ENCODE data around the gene PHF2.

The PHF2 gene

DNA sequence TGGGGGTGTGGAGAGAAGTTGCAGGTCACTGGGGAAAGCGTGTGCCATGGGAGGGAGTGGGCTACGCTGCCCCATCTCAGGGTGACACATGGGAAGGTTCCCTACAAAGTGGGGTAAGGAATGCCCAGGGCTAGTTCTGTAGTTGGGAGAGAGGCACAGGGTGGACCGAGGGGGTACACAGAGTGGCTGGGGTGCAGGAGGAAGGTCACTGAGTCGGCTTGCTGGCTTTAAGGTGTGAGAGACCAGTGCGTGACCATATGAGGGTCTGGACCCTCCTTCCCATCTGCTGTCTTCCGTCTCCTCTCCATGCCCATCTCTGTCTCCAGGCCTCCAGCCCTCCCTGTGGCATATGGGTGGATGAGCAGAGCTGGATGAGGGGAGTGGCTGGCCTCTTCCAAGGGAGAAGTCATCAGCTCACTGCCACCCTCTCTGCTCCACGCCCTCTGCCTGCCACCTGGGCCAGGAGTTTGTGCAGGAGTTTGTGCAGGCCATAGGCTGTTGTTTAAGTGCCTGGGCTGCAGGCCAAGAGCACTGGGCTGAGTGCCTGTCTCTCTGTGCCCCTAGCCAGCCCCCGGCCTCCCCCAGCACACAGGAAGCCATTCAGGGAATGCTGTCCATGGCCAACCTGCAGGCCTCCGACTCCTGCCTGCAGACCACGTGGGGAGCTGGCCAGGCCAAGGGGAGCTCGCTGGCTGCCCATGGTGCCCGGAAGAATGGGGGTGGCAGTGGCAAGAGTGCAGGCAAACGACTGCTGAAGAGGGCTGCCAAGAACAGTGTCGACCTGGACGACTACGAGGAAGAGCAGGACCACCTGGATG lies 96.8 kb downstream of the PHF2 start:
- DNase-seq (ENCODE audit: low read depth, low spot score): no peak
- H3K27ac ChIP-seq: no peak overlapping the region

DNA sequence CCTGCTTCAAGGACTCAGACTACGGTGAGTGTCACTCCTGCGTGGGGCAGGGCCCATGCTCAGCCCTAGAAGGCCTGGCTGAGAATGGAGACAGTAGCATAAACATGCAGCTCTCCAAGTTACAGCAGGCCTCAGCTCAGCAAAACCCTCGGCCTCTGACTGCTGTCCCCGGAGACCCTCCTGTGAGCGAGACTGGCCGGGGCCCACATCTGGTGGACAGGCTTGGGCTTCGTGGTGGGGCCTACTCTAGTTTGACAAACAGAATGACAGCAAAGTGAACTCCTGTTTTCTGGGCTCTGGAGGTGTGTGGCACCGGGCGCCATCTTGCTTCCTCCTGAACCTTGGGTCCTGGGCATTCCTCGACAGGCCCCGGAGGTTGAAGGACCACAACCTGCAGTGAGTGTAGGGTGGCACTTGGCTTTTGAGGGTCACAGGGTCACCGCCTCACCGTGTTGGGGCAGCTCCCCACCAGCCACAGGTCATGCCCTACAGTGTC lies 97.5 kb downstream of the PHF2 start:
- H3K27ac ChIP-seq: no peak overlapping the region
- DNase-seq (ENCODE audit: low read depth, low spot score): no peak

DNA sequence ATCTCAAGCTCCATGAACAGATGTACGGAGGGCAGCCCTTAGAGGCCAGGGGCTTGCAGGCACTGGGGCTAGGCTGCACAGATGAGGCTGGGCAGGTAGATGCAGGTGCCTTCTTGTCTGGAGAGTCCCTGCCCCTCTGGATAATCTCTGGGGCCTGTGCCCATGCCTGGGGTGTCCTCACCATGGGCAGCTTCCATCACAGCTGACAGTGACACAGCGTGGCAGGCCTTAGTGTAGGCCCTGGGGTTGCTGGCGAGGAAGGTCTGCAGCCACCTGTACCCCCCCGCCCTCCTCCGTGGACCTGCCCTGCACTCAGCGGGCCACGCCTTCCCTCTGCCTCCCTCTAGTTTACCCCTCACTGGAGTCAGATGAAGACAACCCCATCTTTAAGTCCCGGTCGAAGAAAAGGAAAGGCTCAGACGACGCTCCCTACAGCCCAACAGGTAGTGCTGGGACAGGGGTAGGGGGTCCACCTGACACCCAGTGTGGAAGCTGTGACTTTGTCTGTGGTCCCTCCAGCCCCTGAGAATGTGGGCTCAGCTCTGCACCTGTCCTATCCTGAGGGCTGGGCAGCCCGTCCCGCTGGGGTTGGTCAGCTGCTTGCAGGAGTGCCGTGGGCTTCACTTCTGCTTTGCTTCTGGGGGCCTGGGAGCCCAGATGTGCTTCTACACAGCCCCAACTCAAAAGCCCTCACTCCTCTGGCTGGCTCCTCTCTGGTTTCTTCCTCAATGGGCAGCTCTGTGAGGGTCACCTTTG lies 98.4 kb downstream of the PHF2 start:
- no peak for DNase-seq (ENCODE audit: low read depth, low spot score)
- H3K27ac ChIP-seq: no peak overlapping the region

- H3K27ac ChIP-seq: no peak overlapping the region
- DNase-seq (ENCODE audit: low read depth, low spot score): no peak
Observed at GRCh38 chr9:93675336-93676150, 99.2 kb downstream of the PHF2 start.

DNA sequence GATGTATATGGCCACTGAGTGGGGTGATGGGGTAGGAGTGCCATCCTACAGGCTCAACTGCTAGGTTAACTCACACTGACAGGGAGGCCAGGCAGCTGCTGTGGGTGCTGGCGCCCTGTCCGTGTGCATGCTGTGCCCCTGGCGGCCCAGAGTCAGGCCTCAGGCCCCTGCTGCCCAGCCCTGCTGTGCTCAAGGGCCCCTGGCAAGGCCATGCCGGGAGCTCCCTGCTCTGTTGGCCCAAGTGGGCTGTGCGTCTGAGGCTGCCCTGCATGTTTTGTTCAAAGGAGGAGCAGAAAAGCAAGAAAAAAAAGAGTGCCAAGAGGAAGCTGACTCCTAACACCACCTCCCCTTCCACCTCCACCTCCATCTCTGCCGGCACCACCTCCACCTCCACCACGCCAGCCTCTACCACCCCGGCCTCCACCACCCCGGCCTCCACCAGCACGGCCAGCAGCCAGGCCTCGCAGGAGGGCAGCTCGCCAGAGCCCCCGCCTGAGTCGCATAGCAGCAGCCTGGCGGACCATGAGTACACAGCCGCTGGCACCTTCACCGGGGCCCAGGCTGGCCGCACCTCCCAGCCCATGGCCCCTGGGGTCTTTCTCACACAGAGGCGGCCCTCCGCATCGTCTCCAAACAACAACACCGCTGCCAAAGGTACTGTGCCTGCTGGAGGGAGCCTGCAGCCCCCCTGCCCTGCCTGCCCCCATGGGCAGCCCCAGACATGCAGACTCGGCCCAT lies 100.1 kb downstream of the PHF2 start:
- no peak overlapping the region for H3K27ac ChIP-seq
- no peak for DNase-seq (ENCODE audit: low read depth, low spot score)

DNA sequence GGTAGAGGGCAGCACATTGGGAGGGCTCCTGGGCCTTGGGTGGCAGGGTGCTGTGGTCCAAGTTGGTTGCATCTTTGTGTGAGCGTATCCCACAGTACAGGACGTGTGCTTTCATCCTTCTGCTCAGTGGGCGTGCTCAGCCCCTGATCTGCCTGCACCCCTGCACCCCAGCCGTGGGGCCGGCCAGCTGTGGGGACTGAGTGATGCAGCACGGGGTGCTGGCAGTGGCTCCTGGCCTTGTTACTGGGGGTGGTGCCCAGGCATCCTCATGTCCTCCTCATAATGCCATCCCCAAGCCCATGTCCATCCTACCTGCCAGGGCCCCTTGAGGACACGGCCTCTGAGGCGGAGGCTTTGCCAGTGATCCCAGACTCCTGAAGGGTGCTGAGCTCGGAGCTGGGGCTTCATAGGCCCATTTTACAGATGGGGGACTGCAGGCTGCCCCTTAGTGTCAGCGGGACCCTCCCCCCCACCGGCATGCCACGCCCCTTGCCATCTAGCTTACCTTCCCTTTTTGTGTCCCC lies 100.7 kb downstream of the PHF2 start:
- DNase-seq (ENCODE audit: low read depth, low spot score): no peak
- no peak overlapping the region for H3K27ac ChIP-seq

- no peak for DNase-seq (ENCODE audit: low read depth, low spot score)
Observed at GRCh38 chr9:93677641-93678136, 101.3 kb downstream of the PHF2 start.

DNA sequence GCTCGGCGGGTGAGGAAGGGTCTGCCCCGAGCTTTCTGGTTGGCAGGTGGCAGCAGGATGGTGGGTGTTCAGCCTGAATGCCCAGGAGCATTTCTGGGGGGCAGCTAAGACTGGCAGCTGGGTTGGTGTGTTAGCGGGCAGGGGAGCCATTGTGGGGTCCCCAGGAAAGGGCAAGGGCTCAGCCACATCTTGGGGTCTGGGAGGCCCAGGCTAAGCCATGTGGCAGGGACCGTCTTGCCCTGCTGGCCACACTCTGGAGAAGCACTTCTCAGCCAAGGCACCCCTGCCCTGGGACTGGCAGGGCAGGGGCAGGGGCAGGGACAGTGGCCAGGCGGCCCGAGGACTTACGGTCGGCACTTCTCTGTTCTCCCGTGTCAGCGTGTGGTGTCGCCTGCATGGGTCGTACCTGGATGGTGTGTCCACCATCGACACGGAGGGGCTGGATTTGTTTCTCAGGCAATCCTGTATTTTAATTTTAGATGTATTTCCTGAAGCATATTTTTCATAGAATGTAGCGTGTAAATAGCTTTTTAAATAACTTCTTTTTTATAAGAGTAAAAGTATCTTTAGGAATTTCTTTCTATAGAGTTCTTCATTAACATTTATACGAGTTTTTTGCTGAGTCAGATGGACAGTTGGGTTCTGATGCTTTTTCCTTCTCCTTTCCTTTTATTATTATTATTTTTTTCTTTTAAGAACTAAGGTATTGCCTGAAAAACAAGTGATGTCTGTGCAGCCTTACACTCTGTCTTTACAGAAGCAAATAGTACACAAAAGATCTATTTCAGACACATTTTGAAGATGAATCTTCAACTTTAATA lies 102.0 kb downstream of the PHF2 start:
- no peak for DNase-seq (ENCODE audit: low read depth, low spot score)
- no peak overlapping the region for H3K27ac ChIP-seq

More at GRCh38 chr9:93677641-93678136, 101.3 kb downstream of the PHF2 start:
- H3K27ac ChIP-seq: no peak overlapping the region

- DNase-seq (ENCODE audit: low read depth, low spot score): no peak
- H3K27ac ChIP-seq: no peak overlapping the region
Observed at GRCh38 chr9:93679536-93680442, 103.4 kb downstream of the PHF2 start.

GRCh38 chr9:93680443-93681268 lies 104.3 kb downstream of the PHF2 start:
- no peak for DNase-seq (ENCODE audit: low read depth, low spot score)
- H3K27ac ChIP-seq: no peak overlapping the region

DNA sequence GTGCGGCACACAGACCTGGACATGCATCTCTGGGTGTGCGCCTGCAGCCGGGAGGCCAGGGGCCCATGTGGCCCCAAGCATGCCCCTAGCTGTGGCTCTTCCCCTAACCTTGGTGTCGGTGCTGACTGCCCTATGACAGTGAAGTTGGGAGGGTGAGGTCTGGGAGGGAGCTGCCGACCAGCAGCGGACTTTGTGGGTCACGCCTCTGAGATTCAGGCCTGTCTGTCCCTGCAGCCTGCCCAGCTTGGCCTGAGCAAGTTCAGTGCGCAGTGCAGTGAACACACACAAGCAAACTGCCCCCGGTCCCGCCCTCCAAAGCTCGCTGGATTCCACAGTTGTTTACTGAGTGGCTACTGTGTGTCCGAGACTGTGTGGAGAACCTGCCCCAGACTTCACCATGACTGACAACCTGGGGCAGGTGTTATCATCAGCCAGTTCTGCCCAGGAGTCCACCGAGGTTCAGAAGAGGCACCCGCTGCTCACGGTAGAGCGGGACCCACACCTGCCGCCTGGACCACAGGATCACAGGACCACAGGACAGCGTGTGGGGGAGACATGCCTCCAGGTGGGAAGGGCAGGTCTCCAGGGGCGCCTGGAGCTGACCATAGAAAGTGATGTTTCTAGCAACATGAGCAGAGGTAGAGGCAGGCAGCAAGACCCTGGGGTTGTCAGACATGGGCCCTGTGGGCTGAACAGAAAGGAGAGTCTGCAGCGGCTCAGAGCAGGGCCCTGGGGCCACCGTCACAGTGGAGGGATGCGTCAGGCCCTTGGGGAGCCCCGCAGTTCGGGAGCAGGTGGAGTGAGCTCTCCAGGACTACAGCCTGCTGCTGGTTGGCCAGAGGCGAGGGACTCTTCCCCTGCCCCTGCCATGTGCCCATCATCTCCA lies 105.1 kb downstream of the PHF2 start:
- DNase-seq (ENCODE audit: low read depth, low spot score): no peak
- no peak overlapping the region for H3K27ac ChIP-seq

DNA sequence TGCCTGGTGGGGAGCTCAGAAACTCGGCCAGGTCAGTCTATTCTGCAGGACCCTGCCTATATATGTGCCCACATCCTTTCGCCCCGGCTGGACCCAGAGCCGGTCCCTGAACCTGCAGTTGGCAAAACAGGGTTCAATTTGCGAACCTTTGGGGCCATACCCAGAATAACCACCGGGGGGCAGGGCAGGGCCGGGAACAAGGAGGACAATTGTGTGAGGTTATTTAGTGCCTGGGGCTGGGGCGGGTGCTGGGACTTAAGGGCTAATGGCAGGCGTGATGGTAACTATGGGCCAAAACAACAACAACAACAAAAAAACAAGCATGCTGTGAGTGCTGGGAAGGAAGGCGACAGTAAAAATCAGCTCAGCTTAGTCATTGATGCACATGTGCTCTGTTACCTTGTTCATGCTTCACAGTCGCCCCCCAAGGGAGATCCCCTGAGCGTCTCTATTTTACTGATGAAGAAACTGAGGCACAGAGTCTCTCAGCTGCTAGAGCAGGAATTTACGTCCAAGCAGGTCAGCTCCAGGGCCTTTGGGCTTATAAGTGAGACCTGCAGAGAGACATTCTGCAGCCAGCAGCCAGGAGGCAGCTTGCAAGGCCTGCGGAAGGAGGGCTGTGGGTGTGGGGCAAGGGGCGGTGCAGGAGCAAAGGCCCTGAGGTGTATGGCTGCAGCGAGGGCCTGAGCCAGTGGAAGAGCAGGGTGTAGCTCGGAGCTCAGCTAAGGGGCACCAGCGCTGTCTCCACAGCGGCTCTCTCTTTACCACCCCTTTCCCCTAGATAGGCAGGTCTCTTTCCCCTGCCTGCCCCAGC lies 106.0 kb downstream of the PHF2 start:
- no peak for DNase-seq (ENCODE audit: low read depth, low spot score)
- no peak overlapping the region for H3K27ac ChIP-seq

DNA sequence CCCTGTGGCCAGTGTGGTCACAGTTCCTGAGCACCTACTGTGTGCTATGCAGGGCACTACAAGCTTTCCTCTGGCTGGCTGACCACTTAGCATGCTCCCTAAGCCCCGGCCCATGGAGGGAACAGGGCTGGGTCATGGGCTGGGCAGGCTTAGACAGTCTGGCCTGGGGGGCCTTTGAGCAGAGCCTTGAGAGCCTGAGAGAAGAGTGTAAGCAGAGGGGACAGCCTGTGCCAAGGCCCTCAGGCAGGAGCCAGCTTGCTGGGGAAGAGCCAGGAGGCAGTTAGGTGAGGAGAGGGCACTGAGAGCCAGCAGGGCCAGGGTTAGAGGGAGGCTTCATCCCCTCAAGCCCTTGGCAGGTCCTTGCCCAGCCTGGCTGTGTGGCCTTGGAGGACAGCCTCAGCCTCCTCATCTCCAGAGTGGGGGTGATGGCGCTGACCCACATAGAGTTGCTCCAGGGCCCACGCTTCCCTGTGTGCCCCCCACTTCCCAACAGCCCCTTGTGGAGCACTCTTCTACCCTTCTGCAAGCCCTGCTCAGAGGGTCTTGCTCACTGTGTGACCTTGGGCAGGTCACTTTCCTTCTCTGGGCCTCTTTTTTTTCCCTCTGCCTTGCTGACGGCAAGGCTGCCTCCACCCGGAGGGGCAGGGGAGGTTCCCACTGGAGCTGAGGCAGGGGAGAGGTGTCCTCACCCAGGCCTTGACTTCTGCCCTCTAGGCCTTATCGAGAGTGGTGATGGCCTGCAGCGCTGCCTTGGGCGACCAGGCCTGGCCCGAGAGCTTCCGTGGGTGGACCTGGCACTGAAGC lies 107.1 kb downstream of the PHF2 start:
- DNase-seq (ENCODE audit: low read depth, low spot score): no peak
- H3K27ac ChIP-seq: no peak overlapping the region

- no peak for DNase-seq (ENCODE audit: low read depth, low spot score)
- H3K27ac ChIP-seq: no peak overlapping the region
Observed at GRCh38 chr9:93684161-93684765, 107.9 kb downstream of the PHF2 start.

Data from epithelial cell of prostate (primary cell).